ENCODE data around the gene GALM. TPM values are rescaled to one million over a fixed set of nuclear protein-coding genes. Genes with fewer than 3 reads are reported as not detected.

GALM gene
- total RNA-seq, 3 donors from 2014 or later (not counting 1 experiment from before 2014, with no cell fraction given), result 4.0 to 12.4 (median 11.0) TPM

DNA sequence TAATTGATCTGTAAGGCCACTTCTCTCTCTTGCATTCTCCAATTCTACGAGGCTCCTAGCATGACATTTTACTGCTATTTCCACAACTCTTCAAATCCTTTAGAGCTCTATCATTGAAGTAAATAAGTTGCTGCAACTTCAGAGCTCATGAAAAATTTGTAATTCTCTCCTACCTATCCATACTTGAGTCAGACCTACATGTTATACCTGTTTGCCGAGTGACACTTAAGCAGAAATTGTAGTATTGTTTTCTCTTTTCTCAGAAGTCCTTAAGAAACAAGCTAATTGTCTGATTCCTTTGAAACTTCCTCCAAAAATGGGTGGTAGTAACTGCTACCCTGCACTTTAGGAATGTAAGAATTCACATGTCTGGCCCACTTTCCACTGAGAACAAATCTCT is 26.1 kb downstream of the GALM start:
- 94% methylated on average over 2 of the region's 2 CpGs for WGBS (ENCODE audit: insufficient coverage)
- no peak overlapping the region for H3K27ac ChIP-seq (ENCODE audit: low read length)
- H3K27me3 Mint-ChIP-seq (ENCODE audit: low read depth in 2 of 2), result no peaks in the 10 kb centered on the region
- H3K9me3 ChIP-seq (ENCODE audit: control insufficient read depth, insufficient read depth, low read length), result no peaks in the 10 kb centered on the region
- peaks cover 9% of the 10 kb centered on the region for H3K4me1 ChIP-seq (ENCODE audit: control insufficient read depth, insufficient read depth, low read length)
- H3K4me1 Mint-ChIP-seq, result peaks cover 6 to 14% of the 10 kb centered on the region in 2 donors
- H3K9me3 Mint-ChIP-seq, result no peaks in the 10 kb centered on the region
- TF ChIP-seq, protein P1, sequence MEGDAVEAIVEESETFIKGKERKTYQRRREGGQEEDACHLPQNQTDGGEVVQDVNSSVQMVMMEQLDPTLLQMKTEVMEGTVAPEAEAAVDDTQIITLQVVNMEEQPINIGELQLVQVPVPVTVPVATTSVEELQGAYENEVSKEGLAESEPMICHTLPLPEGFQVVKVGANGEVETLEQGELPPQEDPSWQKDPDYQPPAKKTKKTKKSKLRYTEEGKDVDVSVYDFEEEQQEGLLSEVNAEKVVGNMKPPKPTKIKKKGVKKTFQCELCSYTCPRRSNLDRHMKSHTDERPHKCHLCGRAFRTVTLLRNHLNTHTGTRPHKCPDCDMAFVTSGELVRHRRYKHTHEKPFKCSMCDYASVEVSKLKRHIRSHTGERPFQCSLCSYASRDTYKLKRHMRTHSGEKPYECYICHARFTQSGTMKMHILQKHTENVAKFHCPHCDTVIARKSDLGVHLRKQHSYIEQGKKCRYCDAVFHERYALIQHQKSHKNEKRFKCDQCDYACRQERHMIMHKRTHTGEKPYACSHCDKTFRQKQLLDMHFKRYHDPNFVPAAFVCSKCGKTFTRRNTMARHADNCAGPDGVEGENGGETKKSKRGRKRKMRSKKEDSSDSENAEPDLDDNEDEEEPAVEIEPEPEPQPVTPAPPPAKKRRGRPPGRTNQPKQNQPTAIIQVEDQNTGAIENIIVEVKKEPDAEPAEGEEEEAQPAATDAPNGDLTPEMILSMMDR (IDR thresholded peaks at IDR 0.05), result no peak
- peaks cover 6% of the 10 kb centered on the region for H3K36me3 Mint-ChIP-seq
- DNase-seq, result no peak
- intact Hi-C loops (cut with micrococcal nuclease), result no loop called here
- no peak overlapping the region for H3K27ac Mint-ChIP-seq
- H3K4me3 ChIP-seq (ENCODE audit: low read length), result no peak overlapping the region
- no peak for ATAC-seq
- H3K36me3 ChIP-seq (ENCODE audit: control insufficient read depth, insufficient read depth, low read length), result peaks cover 2% of the 10 kb centered on the region
- H3K4me3 Mint-ChIP-seq, result no peak overlapping the region
- H3K27me3 ChIP-seq (ENCODE audit: control insufficient read depth, insufficient read depth, low read length), result no peaks in the 10 kb centered on the region

DNA sequence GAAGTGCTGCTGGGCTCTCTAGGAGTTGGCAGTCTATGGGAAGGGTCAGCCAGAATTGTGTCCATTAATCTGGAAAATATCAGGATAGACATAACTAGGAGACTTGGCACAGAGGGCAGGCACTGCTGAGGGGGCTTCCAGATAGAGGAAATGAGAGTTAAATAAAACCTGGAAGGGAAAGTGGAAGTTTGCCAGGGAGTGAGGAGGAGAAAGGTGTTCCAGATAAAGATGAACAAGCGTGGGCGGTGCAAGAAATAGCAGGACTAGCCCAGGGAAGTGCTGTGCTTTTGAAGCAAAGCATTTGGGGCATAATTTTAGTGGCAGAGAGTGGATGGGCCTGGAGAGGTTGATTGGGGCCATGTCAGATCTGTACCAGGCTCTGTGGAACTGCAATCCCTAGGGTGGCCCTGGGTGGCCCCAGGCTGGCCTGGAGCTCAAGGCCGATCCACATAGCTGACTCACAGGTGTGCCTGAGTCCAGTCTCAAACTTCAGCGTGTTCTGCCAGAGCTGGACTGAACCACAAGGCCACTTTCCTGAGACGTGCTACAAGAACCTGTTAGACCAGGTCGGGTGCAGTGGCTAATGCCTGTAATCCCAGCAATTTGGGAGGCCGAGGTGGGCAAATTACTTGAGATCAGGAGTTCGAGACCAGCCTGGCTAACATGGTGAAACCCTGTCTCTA is 26.9 kb downstream of the GALM start:
- Histone ChIP-seq H3K4me3 (ENCODE audit: low read length) (no peak overlapping the region), H3K4me1 (ENCODE audit: control insufficient read depth, insufficient read depth, low read length) (peaks cover 13% of the 10 kb centered on the region), H3K27ac (ENCODE audit: low read length) (no peak overlapping the region), H3K36me3 (ENCODE audit: control insufficient read depth, insufficient read depth, low read length) (peaks cover 2% of the 10 kb centered on the region), H3K9me3 (ENCODE audit: control insufficient read depth, insufficient read depth, low read length) (no peaks in the 10 kb centered on the region), H3K27me3 (ENCODE audit: control insufficient read depth, insufficient read depth, low read length) (no peaks in the 10 kb centered on the region)
- Mint-ChIP-seq H3K4me1 (peaks cover 14 to 21% of the 10 kb centered on the region in 2 donors), H3K27me3 (ENCODE audit: low read depth in 2 of 2) (no peaks in the 10 kb centered on the region), H3K9me3 (no peaks in the 10 kb centered on the region), H3K36me3 (peaks cover 6% of the 10 kb centered on the region), H3K4me3 (no peak overlapping the region), H3K27ac (peak overlapping the region; percentile 0 to 19)
- intact Hi-C loops (cut with micrococcal nuclease), result no loop called here
- WGBS (ENCODE audit: insufficient coverage), result 92% methylated on average over 8 of the region's 8 CpGs
- TF ChIP-seq, protein P1 (IDR thresholded peaks at IDR 0.05), result no peak
- ATAC-seq (no peak), DNase-seq (no peak)

DNA sequence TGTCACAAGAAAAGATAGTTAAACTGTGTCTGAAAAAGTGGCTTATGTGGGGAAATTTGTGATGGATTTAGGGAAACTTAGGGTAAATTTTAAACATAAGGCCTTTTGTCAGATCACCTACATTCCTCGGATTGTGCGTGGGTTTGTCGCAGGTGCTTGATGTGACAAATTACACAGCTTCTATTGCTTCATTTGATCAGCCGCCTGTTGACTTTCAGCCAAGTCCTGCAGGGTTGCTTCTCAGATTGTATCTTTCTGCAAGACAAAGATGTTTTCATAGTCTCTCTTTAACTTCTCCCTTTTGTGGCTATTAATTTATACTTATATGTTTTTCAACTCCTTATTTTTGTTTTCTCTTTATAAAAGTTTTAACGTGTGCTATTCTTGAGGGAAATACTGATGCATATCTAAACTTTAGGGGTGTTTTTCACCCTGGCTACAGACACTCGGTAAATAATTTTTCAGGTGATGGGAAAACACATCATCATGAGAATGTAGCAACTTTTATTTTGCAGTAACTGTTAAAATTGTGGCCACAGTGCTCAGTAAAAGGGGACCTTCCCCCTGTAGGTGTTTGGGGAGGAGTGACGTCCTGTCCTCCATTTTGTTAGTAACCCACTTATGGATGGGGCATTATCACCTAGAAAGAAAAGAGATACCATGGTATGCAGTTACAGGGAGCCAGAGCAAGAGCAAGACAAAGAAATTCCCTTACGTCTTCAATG is 31.4 kb downstream of the GALM start:
- peaks cover 18% of the 10 kb centered on the region for H3K4me1 ChIP-seq (ENCODE audit: control insufficient read depth, insufficient read depth, low read length)
- no peaks in the 10 kb centered on the region for H3K36me3 ChIP-seq (ENCODE audit: control insufficient read depth, insufficient read depth, low read length)
- ATAC-seq (peak; percentile 65 to 85 (median 76)), DNase-seq (peak in 1 of 2 donors; percentile 82)
- TF ChIP-seq, protein P1 (IDR thresholded peaks at IDR 0.05), result no peak
- H3K27ac ChIP-seq (ENCODE audit: low read length), result peak overlapping the region; percentile 91
- no peak overlapping the region for H3K4me3 ChIP-seq (ENCODE audit: low read length)
- H3K36me3 Mint-ChIP-seq, result no peaks in the 10 kb centered on the region
- intact Hi-C loops (cut with micrococcal nuclease), result no loop called here
- WGBS (ENCODE audit: insufficient coverage), result 67% methylated on average over 7 of the region's 8 CpGs
- peaks cover 9 to 29% of the 10 kb centered on the region in 2 donors for H3K4me1 Mint-ChIP-seq
- no peaks in the 10 kb centered on the region for H3K9me3 ChIP-seq (ENCODE audit: control insufficient read depth, insufficient read depth, low read length)
- H3K9me3 Mint-ChIP-seq, result no peaks in the 10 kb centered on the region
- H3K27me3 ChIP-seq (ENCODE audit: control insufficient read depth, insufficient read depth, low read length), result no peaks in the 10 kb centered on the region
- H3K27ac Mint-ChIP-seq, result peak overlapping the region; percentile 68 to 79
- H3K27me3 Mint-ChIP-seq (ENCODE audit: low read depth in 2 of 2), result no peaks in the 10 kb centered on the region
- peak overlapping the region; percentile 13 for H3K4me3 Mint-ChIP-seq
